Small intestine (tissue), 7 donors: ENCODE measurements around the gene DVL2. TPM values are rescaled to one million over a fixed set of nuclear protein-coding genes. Genes with fewer than 3 reads are reported as not detected.

Source experiments
- DNase-seq, 2 donors: peaks; one replicate each; pipeline versions ENCODE4 v3.0.0 to v3.0.0-alpha.2; 2013
- FAIRE-seq: peaks from 2 replicates; lab custom pipeline; 2012; peaks lifted over from hg19 to GRCh38; lab: Jason Lieb, UNC
- H3K27ac ChIP-seq, 3 donors: one replicate each; pipeline ENCODE4 v1.5.1; 2013; ENCODE audit warnings: low read length in 2 of 3, mild to moderate bottlenecking in 2 of 3, control low read depth in 1 of 3, inconsistent platforms in 1 of 3, low read depth in 1 of 3, moderate library complexity in 1 of 3
- H3K27me3 ChIP-seq, 3 donors: one replicate each; pipeline ENCODE4 v1.6.1; 2013; ENCODE audit warnings: low read length in 3 of 3, inconsistent platforms in 1 of 3; ENCODE audit not compliant: control insufficient read depth in 3 of 3, insufficient read depth in 3 of 3
- H3K36me3 ChIP-seq, 3 donors: one replicate each; pipeline ENCODE4 v1.6.1; 2013; ENCODE audit warnings: low read length in 3 of 3, inconsistent platforms in 1 of 3, low read depth in 1 of 3, mild to moderate bottlenecking in 1 of 3, moderate library complexity in 1 of 3; ENCODE audit not compliant: control insufficient read depth in 3 of 3, insufficient read depth in 2 of 3
- H3K4me1 ChIP-seq, 3 donors: one replicate each; pipeline ENCODE4 v1.6.1; 2013; ENCODE audit warnings: low read length in 2 of 3, inconsistent platforms in 1 of 3, low read depth in 1 of 3, mild to moderate bottlenecking in 1 of 3, moderate library complexity in 1 of 3; ENCODE audit not compliant: control insufficient read depth in 3 of 3, insufficient read depth in 2 of 3
- H3K4me3 ChIP-seq, 3 donors: one replicate each; pipeline ENCODE4 v1.5.1; 2013; ENCODE audit warnings: low read length in 3 of 3, control low read depth in 1 of 3, inconsistent platforms in 1 of 3, low read depth in 1 of 3, mild to moderate bottlenecking in 1 of 3, moderate library complexity in 1 of 3
- H3K9me3 ChIP-seq, 2 donors: one replicate each; pipeline ENCODE4 v1.6.1; 2013; ENCODE audit warnings: low read depth in 1 of 2, low read length in 1 of 2; ENCODE audit not compliant: control insufficient read depth in 2 of 2, insufficient read depth in 1 of 2
- WGBS, 3 donors: extraction: QIAGEN DNeasy Blood & Tissue Kit; methylation state at CpG; one replicate each; pipeline ENCODE4 v1.1.7; 2013; 5-methylcytosine and 5-hydroxymethylcytosine counted together
- polyA plus RNA-seq, 4 donors: library from polyadenylated mRNA; stranded (reverse) in 3 of 4; unstranded in 1 of 4; fragments of 200-250 nt in 3 of 4; fragments of 120-200 nt in 1 of 4; gene quantifications; one replicate each; pipeline versions ENCODE4 v1.2.1 to v1.2.3, GENCODE V29; 2013
- donor health status: healthy with polysubstance abuse.
- donor health status: control.
- donor health status: control.
- donor health status: Bipolar disorder and iron deficiency.
- donor health status: healthy.

DVL2 gene
- polyA plus RNA-seq, 4 donors = 8.1 to 44.4 (median 16.0) TPM

DNA sequence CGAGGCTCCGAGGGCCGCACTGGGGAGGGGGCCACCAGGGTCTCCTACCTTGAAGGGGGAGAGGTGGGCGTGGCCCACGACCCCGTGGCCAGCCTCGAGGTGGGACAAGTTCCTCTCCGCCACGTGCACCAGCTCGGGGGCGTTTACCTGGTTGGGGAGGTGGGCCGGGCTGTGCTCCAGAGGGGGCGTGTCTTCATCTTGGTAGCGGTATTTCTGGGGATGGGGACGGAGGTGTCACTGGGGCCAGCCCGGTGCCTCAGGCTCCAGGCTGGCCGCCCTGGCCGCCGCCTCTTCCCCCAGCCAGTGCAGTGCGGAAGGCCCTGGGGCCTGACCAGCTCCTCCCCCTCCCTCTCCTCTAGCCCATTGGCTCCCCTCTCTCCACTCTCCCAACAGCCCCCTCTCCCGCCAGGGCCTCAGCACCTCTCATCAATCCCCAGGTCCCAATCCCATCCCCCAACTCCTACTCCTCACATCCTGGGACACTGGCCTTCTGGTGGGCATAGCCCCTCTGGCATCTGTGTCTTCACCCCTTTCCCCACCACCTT is 26.2 kb downstream of the DVL2 start:
- no peaks in the 10 kb centered on the region for H3K9me3 ChIP-seq
- no peak overlapping the region for H3K27ac ChIP-seq
- no peak for FAIRE-seq
- peaks cover 0 to 12% (median 0%) of the 10 kb centered on the region in 3 donors for H3K4me1 ChIP-seq
- peaks cover 0 to 60% (median 0%) of the 10 kb centered on the region in 3 donors for H3K27me3 ChIP-seq
- 59 to 64% (median 60%) methylated on average over 16 to 21 of the region's 21 CpGs for WGBS, 3 donors
- DNase-seq = no peak
- H3K4me3 ChIP-seq = no peak overlapping the region
- H3K36me3 ChIP-seq = peaks cover 0 to 8% (median 0%) of the 10 kb centered on the region in 3 donors

DNA sequence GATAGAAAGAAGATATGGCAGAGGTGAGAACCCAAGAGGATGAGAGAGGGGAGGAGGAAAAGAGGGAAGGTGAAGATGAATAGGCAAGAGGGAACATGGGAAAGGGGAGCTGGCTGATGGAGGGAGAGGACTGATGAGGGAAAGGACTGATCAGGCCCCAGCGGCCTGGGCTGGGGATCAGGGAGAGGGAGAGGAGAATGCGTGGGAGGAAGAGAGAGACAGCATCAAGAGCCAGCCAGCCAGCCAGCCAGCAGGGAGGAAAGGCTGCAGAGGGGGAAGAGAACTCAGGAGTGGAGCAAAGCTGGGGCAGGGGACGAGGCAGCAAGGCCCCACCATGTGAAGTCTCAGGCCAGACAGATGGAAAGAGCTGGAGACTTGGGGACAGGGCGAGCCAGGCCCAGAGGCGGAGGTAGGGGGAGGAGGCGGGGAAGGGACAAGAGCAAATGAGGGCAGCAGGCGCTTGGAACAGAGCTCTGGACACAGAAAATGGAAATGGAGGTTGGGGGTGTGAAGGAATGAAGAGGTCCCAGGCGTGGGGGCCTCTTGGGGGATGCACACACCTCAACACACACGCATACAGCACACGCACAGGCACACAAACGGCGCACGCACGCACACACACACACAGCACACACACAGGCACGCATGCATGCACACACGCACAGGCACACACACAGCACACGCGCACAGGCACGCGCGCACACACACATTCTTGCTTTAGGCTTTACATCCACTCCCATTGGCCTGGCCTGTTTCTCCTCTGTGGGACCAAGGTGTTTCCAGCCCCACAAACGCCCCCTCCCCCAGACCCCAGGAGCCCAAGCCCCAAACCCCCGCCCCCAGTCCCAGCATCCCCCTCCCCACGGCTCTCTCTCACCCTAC is 27.0 kb downstream of the DVL2 start:
- DNase-seq (no peak), FAIRE-seq (no peak)
- Histone ChIP-seq H3K27ac (no peak overlapping the region), H3K27me3 (peaks cover 0 to 56% (median 0%) of the 10 kb centered on the region in 3 donors), H3K4me3 (no peak overlapping the region), H3K36me3 (peaks cover 0 to 13% (median 0%) of the 10 kb centered on the region in 3 donors), H3K9me3 (no peaks in the 10 kb centered on the region), H3K4me1 (peaks cover 0 to 12% (median 0%) of the 10 kb centered on the region in 3 donors)
- 79 to 93% (median 88%) methylated on average over 19 to 24 of the region's 24 CpGs for WGBS, 3 donors

DNA sequence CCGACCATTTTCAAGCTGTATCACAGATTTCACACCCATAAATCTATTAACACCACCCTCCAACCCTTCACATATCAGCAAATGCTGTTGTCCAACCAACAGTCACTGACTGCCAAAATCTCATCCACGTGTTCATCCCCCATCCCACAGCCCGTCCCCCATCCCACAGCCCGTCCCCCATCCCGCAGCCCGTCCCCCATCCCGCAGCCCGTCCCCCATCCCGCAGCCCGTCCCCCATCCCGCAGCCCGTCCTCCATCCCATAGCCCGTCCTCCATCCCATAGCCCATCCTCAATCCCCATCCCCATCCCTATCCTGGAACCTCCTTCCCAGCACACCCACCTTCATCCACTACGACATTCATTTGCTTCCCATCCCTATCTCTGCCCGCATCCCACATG is 28.8 kb downstream of the DVL2 start:
- FAIRE-seq = no peak
- DNase-seq = no peak
- H3K36me3 ChIP-seq = peaks cover 0 to 15% (median 0%) of the 10 kb centered on the region in 3 donors
- no peaks in the 10 kb centered on the region for H3K9me3 ChIP-seq
- WGBS, 3 donors = 42 to 56% (median 51%) methylated on average over 15 of the region's 15 CpGs
- peak overlapping the region in 2 of 3 donors; percentile 70 to 80 for H3K27ac ChIP-seq
- H3K27me3 ChIP-seq = peaks cover 0 to 41% (median 0%) of the 10 kb centered on the region in 3 donors
- H3K4me3 ChIP-seq = peak overlapping the region in 1 of 3 donors; percentile 48
- H3K4me1 ChIP-seq = peaks cover 0 to 12% (median 0%) of the 10 kb centered on the region in 3 donors

DNA sequence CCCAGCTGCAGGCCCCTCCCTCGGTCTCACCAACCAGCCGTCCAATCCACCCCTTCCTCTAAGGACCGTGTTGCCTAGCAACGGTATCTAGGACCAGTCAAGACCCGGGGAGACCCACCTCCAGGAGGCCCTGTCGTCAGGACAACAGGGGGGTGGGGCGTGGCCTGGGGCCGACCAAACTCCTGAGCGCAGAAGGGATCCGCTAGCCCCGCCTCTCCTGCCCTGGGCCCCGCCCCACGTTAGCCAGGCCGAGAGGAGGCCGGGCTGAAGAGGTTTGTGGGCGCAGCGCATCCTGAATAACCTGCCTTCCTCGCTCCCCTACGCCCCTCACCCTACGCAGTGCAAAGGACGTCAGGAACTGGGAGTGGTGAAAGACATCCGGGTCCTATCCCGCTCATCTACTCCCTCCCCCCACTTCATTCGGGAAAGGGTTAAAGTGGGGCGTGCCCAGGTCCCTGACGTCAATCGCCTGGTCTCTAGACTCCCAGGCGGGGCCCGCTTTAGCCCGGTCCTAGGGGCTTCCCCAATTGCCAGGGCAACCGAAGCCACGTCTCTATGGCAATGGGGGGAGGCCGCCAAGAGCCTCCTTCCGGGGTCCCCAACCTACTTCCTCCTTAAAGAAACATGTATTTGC is 29.4 kb downstream of the DVL2 start:
- peak overlapping the region; percentile 33 to 80 (median 70) for H3K27ac ChIP-seq
- H3K4me3 ChIP-seq = peak overlapping the region in 2 of 3 donors; percentile 48 to 52
- WGBS, 3 donors = 0 to 1% (median 0%) methylated on average over 34 of the region's 34 CpGs
- peaks cover 0 to 12% (median 0%) of the 10 kb centered on the region in 3 donors for H3K4me1 ChIP-seq
- peaks cover 0 to 36% (median 0%) of the 10 kb centered on the region in 3 donors for H3K27me3 ChIP-seq
- no peaks in the 10 kb centered on the region for H3K9me3 ChIP-seq
- peaks cover 0 to 15% (median 0%) of the 10 kb centered on the region in 3 donors for H3K36me3 ChIP-seq
- FAIRE-seq = no peak
- peak; percentile 66 to 86 for DNase-seq

DNA sequence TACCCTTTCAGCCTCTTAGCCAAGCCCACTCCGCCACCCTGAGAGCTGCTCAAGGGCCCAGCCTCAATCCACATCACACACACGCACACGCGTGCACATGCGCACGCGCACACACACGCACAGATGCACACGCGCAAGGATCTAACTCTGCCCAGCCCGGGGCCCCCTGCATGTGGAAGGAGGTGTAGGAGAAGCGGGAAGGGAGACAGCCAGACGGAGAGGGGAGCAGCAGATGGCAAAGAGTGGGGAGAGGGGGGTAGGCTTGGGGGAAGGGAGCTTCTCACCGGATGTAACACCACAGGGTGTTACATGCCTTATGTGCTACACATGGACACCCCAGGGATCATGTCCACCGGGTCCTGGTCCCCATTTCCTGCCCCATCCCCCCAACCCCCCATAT is 30.0 kb downstream of the DVL2 start:
- H3K4me1 ChIP-seq = peaks cover 0 to 12% (median 0%) of the 10 kb centered on the region in 3 donors
- H3K4me3 ChIP-seq = peak overlapping the region in 1 of 3 donors; percentile 48
- H3K27me3 ChIP-seq = peaks cover 0 to 30% (median 0%) of the 10 kb centered on the region in 3 donors
- 72 to 79% (median 73%) methylated on average over 15 of the region's 15 CpGs for WGBS, 3 donors
- DNase-seq = no peak
- no peaks in the 10 kb centered on the region for H3K9me3 ChIP-seq
- H3K36me3 ChIP-seq = peaks cover 0 to 15% (median 0%) of the 10 kb centered on the region in 3 donors
- no peak for FAIRE-seq
- H3K27ac ChIP-seq = peak overlapping the region in 1 of 3 donors; percentile 70

DNA sequence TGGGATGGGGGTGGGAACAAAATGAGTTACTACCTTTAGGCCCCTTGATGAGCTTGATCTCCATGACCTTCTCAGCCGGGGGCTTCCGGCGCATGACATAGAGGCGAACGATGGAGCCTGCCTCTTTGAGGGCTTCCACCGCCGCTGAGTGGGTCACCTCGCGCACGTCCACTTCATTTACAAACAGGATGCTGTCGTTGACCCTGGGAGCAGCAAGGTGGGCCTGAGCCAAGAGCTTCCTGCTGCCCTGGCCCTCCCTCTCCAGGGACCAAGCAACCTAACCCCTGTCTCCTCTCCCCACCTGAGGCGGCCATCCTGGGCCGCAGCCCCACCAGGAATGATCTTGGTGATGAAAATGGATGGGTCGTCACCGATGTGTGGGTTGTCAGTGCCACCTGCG is 30.9 kb downstream of the DVL2 start:
- H3K4me1 ChIP-seq = peaks cover 0 to 12% (median 0%) of the 10 kb centered on the region in 3 donors
- no peak overlapping the region for H3K27ac ChIP-seq
- no peak overlapping the region for H3K4me3 ChIP-seq

DNA sequence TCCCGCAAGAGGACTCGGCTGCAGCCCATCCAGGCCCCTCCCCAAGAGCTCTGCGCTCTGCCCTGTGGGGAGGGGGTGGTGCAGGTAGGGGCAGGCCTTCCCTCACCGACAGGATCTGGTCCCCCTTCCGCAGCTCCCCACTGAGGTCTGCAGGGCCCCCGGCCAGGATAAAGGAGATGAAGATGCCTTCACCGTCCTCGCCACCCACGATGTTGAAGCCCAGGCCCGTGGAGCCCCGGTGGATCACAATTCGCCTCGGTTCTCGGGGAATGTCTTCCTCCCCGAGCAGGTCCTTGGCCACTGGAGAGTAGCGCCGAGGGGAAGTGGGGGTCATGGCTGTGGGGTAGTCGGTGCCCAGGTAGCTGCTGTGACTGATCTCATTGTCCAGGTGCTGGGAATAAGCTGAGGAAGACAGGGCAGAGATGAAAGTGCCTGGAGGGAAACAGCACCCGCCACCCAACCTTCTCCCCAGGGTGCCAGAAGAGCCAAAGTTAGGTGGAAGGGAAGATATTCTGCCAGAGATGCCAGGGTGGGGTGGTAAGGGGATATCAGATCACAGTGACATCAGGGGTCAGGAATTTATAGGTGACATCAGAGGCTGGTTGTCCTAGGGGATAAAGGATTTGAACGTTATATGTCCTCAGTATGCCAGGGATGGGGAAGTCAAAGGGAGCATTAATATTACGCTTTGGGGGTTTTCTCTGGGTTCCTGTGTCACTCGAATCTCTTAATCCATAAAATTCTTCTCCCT is 37.5 kb downstream of the DVL2 start:
- H3K4me3 ChIP-seq = no peak overlapping the region
- no peaks in the 10 kb centered on the region for H3K27me3 ChIP-seq
- DNase-seq (no peak), FAIRE-seq (no peak)
- 89 to 92% (median 91%) methylated on average over 22 of the region's 22 CpGs for WGBS, 3 donors
- peaks cover 0 to 33% (median 0%) of the 10 kb centered on the region in 3 donors for H3K36me3 ChIP-seq
- H3K4me1 ChIP-seq = no peaks in the 10 kb centered on the region
- H3K27ac ChIP-seq = no peak overlapping the region
- H3K9me3 ChIP-seq = no peaks in the 10 kb centered on the region

More for the DNA sequence above, 30.9 kb downstream of the DVL2 start:
- DNase-seq (no peak), FAIRE-seq (no peak)
- Histone ChIP-seq H3K9me3 (no peaks in the 10 kb centered on the region), H3K36me3 (peaks cover 0 to 15% (median 0%) of the 10 kb centered on the region in 3 donors), H3K27me3 (peaks cover 0 to 21% (median 0%) of the 10 kb centered on the region in 3 donors)
- WGBS, 3 donors = 89 to 96% (median 96%) methylated on average over 16 of the region's 16 CpGs
